Adipocyte (in vitro differentiated cells): Measurements from ENCODE around the gene XIAP.
"Not testable (repeated sequence)": the region's sequence is repeated elsewhere in the genome, so short reads cannot be mapped to it uniquely, and the experiment has no call there.

ENCODE experiments used
- DNase-seq: peaks from one replicate; pipeline ENCODE4 v3.0.0-alpha.2; 2015; ENCODE audit warnings: low read depth
- H3K27me3 ChIP-seq: replicated peaks from 2 replicates; pipeline ENCODE4 v1.7.0; 2013; ENCODE audit warnings: mild to moderate bottlenecking, low read length, moderate library complexity; ENCODE audit not compliant: control insufficient read depth, insufficient read depth
- H3K36me3 ChIP-seq: 2 replicates; pipeline ENCODE4 v1.7.0; 2013; ENCODE audit warnings: low read length, mild to moderate bottlenecking, moderate library complexity; ENCODE audit not compliant: control insufficient read depth, insufficient read depth, severe bottlenecking
- H3K4me1 ChIP-seq: 2 replicates; pipeline ENCODE4 v1.7.0; 2013; ENCODE audit warnings: mild to moderate bottlenecking, low read length, moderate library complexity; ENCODE audit not compliant: control insufficient read depth, insufficient read depth
- H3K4me3 ChIP-seq: 2 replicates; pipeline ENCODE4 v1.7.0; 2013; ENCODE audit warnings: mild to moderate bottlenecking, low read length, moderate library complexity
- H3K9ac ChIP-seq: 2 replicates; pipeline ENCODE4 v1.7.0; 2013; ENCODE audit warnings: mild to moderate bottlenecking, low read length, moderate library complexity
- H3K9me3 ChIP-seq: 2 replicates; pipeline ENCODE4 v1.7.0; 2013; ENCODE audit warnings: mild to moderate bottlenecking, low read length, moderate library complexity; ENCODE audit not compliant: control insufficient read depth

XIAP gene

DNA sequence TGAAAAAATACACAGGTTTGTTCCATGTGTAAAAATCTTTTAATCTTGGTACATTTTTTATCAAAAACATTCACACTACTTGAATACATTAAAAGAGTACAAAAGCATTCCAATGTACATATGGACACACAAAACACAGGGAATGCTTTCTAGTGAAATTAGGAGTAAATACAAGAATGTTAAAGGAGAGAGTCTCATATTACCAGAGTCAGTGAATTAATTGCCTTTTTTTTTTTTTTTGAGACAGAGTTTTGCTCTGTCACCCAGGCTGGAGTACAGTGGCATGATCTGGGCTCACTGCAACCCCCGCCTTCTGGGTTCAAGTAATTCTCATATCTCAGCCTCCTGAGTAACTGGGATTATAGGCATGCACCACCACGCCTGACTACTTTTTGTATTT is 17.0 kb downstream of the XIAP start:
- DNase-seq: no peak
- no peaks in the 10 kb centered on the region for H3K36me3 ChIP-seq
- H3K4me1 ChIP-seq: peaks cover 10% of the 10 kb centered on the region
- no peaks in the 10 kb centered on the region for H3K9me3 ChIP-seq
- H3K9ac ChIP-seq: no peak overlapping the region
- H3K27me3 ChIP-seq: no peaks in the 10 kb centered on the region
- no peak overlapping the region for H3K4me3 ChIP-seq

GRCh38 chrX:123878252-123878721 is 18.4 kb downstream of the XIAP start:
- DNase-seq: peak; percentile 38
- peaks cover 10% of the 10 kb centered on the region for H3K4me1 ChIP-seq
- H3K9ac ChIP-seq: no peak overlapping the region
- no peaks in the 10 kb centered on the region for H3K9me3 ChIP-seq
- H3K36me3 ChIP-seq: no peaks in the 10 kb centered on the region
- H3K27me3 ChIP-seq: no peaks in the 10 kb centered on the region
- no peak overlapping the region for H3K4me3 ChIP-seq

DNA sequence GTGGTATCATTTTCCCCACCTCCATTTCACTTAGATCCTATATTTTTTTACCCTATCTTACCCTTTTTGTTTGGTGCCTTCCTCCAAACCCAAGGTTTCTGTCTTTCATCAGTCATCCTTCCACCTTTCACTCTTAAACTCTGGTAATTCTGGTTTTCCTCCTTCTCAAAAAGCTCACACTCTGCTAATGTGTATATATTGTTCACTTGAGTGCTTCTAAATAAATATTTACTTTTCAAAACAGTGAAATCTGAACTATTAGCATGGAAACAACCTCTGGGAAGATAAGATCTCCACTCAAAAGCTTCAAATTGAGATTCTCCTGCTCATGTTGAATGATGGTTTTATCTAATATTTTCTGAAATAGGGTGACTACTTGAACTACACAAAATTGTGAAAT is 21.5 kb downstream of the XIAP start:
- Histone ChIP-seq H3K27me3 (no peaks in the 10 kb centered on the region), H3K4me1 (peaks cover 10% of the 10 kb centered on the region), H3K9ac (no peak overlapping the region), H3K4me3 (no peak overlapping the region), H3K36me3 (peaks cover 3% of the 10 kb centered on the region), H3K9me3 (no peaks in the 10 kb centered on the region)
- DNase-seq: no peak

DNA sequence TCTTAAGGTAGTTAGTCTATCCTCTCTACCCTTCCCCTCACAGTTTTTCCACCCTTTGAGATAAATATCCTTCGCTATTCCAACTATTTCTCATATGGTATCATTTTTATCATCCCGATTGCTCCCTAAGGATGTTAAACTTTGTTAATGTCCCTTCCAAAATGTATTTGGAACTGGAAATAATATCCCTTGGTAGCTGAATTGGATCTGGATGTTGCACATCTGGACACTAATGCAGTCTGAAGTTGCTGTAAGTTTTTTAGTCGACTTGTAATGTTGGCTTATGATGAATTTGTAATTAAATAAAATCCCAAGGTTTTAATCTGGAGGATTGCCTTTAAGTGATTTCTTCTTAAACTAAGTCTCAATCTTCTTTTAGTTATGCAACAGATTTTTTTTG is 22.5 kb downstream of the XIAP start:
- Histone ChIP-seq H3K9ac (no peak overlapping the region), H3K27me3 (no peaks in the 10 kb centered on the region), H3K9me3 (no peaks in the 10 kb centered on the region), H3K4me3 (no peak overlapping the region), H3K4me1 (peaks cover 10% of the 10 kb centered on the region), H3K36me3 (peaks cover 3% of the 10 kb centered on the region)
- no peak for DNase-seq

DNA sequence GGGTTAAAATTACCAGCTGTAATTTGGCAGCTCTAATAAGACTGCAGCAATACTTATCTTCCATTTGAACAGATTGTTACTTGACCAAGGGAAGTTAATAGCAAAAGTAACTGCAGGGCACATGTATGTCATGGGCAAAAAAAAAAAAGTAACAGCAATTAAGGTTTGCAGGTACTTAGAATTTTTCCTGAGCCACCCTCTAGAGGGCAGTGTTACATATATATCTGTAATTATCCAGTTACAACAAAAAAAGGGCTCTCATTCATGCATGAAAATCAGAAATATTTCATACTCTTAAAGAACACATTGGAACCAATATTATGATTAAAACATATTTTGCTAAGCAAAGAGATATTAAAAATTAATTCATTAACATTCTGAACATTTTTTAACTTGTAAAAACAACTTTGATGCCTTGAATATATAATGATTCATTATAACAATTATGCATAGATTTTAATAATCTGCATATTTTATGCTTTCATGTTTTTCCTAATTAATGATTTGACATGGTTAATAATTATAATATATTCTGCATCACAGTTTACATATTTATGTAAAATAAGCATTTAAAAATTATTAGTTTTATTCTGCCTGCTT is 25.1 kb downstream of the XIAP start:
- no peak overlapping the region for H3K4me3 ChIP-seq
- no peaks in the 10 kb centered on the region for H3K27me3 ChIP-seq
- no peak overlapping the region for H3K9ac ChIP-seq
- H3K9me3 ChIP-seq: no peaks in the 10 kb centered on the region
- H3K4me1 ChIP-seq: no peaks in the 10 kb centered on the region
- H3K36me3 ChIP-seq: peaks cover 12% of the 10 kb centered on the region
- DNase-seq: peak; percentile 77

DNA sequence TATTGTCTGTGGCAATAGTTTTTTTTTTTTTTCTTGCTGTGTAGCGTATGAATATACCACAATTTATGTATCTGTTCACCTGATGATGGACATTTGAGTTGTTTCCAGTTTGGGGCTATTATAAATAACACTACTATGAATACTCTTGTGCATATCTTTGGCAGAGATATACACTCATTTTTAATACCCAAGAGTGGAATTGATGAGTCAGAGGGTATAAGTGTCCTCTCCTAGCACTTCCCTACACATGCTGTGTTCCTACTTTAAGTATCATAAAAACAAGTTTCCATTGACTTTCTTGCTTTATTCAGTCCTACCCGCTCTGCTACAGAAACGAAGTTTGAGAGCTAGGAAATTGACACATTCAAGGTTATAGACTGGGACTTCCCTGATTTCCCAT is 39.8 kb downstream of the XIAP start:
- H3K4me1 ChIP-seq: peaks cover 5% of the 10 kb centered on the region
- peak; percentile 8 for DNase-seq

GRCh38 chrX:123903261-123903660 is 43.4 kb downstream of the XIAP start:
- not testable (repeated sequence) for H3K4me3 ChIP-seq, H3K9me3 ChIP-seq, H3K9ac ChIP-seq, H3K4me1 ChIP-seq, H3K27me3 ChIP-seq, DNase-seq
- H3K36me3 ChIP-seq: peaks cover 30% of the 10 kb centered on the region

More for the DNA sequence above, 39.8 kb downstream of the XIAP start:
- H3K9me3 ChIP-seq: no peaks in the 10 kb centered on the region
- no peak overlapping the region for H3K4me3 ChIP-seq
- H3K36me3 ChIP-seq: peaks cover 39% of the 10 kb centered on the region
- no peak overlapping the region for H3K9ac ChIP-seq
- H3K27me3 ChIP-seq: no peaks in the 10 kb centered on the region

- H3K27me3 ChIP-seq: no peaks in the 10 kb centered on the region
Observed at GRCh38 chrX:123905332-123905731, 45.5 kb downstream of the XIAP start.

GRCh38 chrX:123906557-123907316 is 46.9 kb downstream of the XIAP start:
- H3K4me3 ChIP-seq: no peak overlapping the region
- peaks cover 12% of the 10 kb centered on the region for H3K36me3 ChIP-seq
- no peaks in the 10 kb centered on the region for H3K9me3 ChIP-seq
- H3K27me3 ChIP-seq: no peaks in the 10 kb centered on the region
- H3K9ac ChIP-seq: no peak overlapping the region
- peaks cover 18% of the 10 kb centered on the region for H3K4me1 ChIP-seq
- DNase-seq: no peak

More at GRCh38 chrX:123905332-123905731, 45.5 kb downstream of the XIAP start:
- no peak for DNase-seq
- Histone ChIP-seq H3K4me1 (peaks cover 17% of the 10 kb centered on the region), H3K9ac (no peak overlapping the region), H3K9me3 (no peaks in the 10 kb centered on the region), H3K4me3 (no peak overlapping the region), H3K36me3 (peaks cover 24% of the 10 kb centered on the region)

GRCh38 chrX:123909523-123909922 is 49.7 kb downstream of the XIAP start:
- Histone ChIP-seq H3K36me3 (no peaks in the 10 kb centered on the region), H3K9me3 (no peaks in the 10 kb centered on the region), H3K4me1 (peaks cover 18% of the 10 kb centered on the region), H3K27me3 (no peaks in the 10 kb centered on the region), H3K4me3 (no peak overlapping the region), H3K9ac (peak overlapping the region; percentile 5)
- peak; percentile 35 for DNase-seq

- H3K9ac ChIP-seq: no peak overlapping the region
- H3K27me3 ChIP-seq: no peaks in the 10 kb centered on the region
- H3K36me3 ChIP-seq: no peaks in the 10 kb centered on the region
- H3K9me3 ChIP-seq: no peaks in the 10 kb centered on the region
- DNase-seq: no peak
- peaks cover 6% of the 10 kb centered on the region for H3K4me1 ChIP-seq
- no peak overlapping the region for H3K4me3 ChIP-seq
Observed at GRCh38 chrX:123917069-123917468, 57.2 kb downstream of the XIAP start.
